K562 (cell line): ENCODE results near the gene HOXB3. TPM values are rescaled to one million over a fixed set of nuclear protein-coding genes. Genes with fewer than 3 reads are reported as not detected.

Experiments
- CC2D1A ChIP-seq: fragments of 450-650 bp; IDR thresholded peaks from 2 replicates; pipeline ENCODE4 v1.6.1; 2017; ENCODE audit warnings: mild to moderate bottlenecking
- EP400 ChIP-seq: fragments of 450-650 bp; IDR thresholded peaks from 2 replicates; pipeline ENCODE4 v1.6.1; 2017; ENCODE audit warnings: antibody characterized with exemption, mild to moderate bottlenecking, moderate library complexity
- FOXA3 ChIP-seq, 2 experiments: fragments of 450-650 bp in 1 of 2; sonication (generic) in 1 of 2; formaldehyde crosslinking; IDR thresholded peaks in 1 of 2; conservative IDR thresholded peaks in 1 of 2; 2 replicates each; pipeline versions ENCODE4 v1.4.0 to v1.8.0; 2020 to 2022; ENCODE audit warnings: mild to moderate bottlenecking in 2 of 2, missing genetic modification reagents in 1 of 2
- L3MBTL2 ChIP-seq: fragments of 450-650 bp; IDR thresholded peaks from 2 replicates; pipeline ENCODE4 v1.6.1; 2016; ENCODE audit warnings: mild to moderate bottlenecking, moderate library complexity
- NCOR1 ChIP-seq: fragments of 450-650 bp; IDR thresholded peaks from 2 replicates; pipeline ENCODE4 v1.6.1; 2016; ENCODE audit warnings: mild to moderate bottlenecking, moderate library complexity
- PRMT5 ChIP-seq: sonication (generic); formaldehyde crosslinking; IDR thresholded peaks from 2 replicates; pipeline ENCODE4 v1.5.0; 2020; ENCODE audit warnings: missing genetic modification reagents
- TCF7 ChIP-seq: sonication (generic); IDR thresholded peaks from 2 replicates; pipeline ENCODE4 v1.6.1; 2016; ENCODE audit warnings: antibody characterized with exemption, borderline replicate concordance
- YBX1 ChIP-seq: fragments of 450-650 bp; IDR thresholded peaks from 2 replicates; pipeline ENCODE4 v1.7.1; 2016; ENCODE audit warnings: mild to moderate bottlenecking
- ZFPM2 ChIP-seq: fragments of 250-450 bp; sonication (Bioruptor Pico); IDR thresholded peaks from 2 replicates; pipeline ENCODE4 v1.5.1; 2022; ENCODE audit warnings: mild to moderate bottlenecking
- ZFX ChIP-seq: sonication (generic); formaldehyde crosslinking; IDR thresholded peaks from 2 replicates; pipeline ENCODE4 v1.8.0; 2022; ENCODE audit warnings: mild to moderate bottlenecking, missing genetic modification reagents, moderate library complexity
- ZNF12 ChIP-seq: sonication (generic); formaldehyde crosslinking; IDR thresholded peaks from 2 replicates; pipeline ENCODE4 v1.4.0; 2020; ENCODE audit warnings: mild to moderate bottlenecking, missing genetic modification reagents
- ZNF239 ChIP-seq: fragments of 250-450 bp; sonication (Bioruptor Pico); IDR thresholded peaks from 2 replicates; pipeline ENCODE4 v1.4.0; 2020; ENCODE audit warnings: mild to moderate bottlenecking
- ZNF24 ChIP-seq: fragments of 450-650 bp; IDR thresholded peaks from 2 replicates; pipeline ENCODE4 v1.6.1; 2016
- polyA plus RNA-seq, 8 experiments: library from polyadenylated mRNA; depleted of rRNA in 4 of 8; stranded (reverse) in 5 of 8; unstranded in 3 of 8; fragments of >200 nt; fragmentation: Nextera tagmentation in 2 of 8; fragmentation: Illumina TruSeq in 1 of 8; extraction: Ambion mirVana in 2 of 8; extraction: Trizol in 1 of 8; gene quantifications; 2 replicates each; pipeline versions ENCODE4 v1.2.1 to v1.2.3, GENCODE V29; 2011 to 2014; ENCODE audit warnings: inconsistent platforms in 1 of 8, missing spikeins in 1 of 8
- total RNA-seq, 7 experiments: library from RNA; depleted of rRNA in 6 of 7; stranded (reverse); fragments of >200 nt in 6 of 7; fragmentation: Illumina TruSeq in 2 of 7; extraction: Trizol in 2 of 7; gene quantifications; 2 replicates each; pipeline versions ENCODE4 v1.2.1 to v1.2.3, GENCODE V29; 2011 to 2021; ENCODE audit warnings: low replicate concordance in 1 of 7
- TF ChIP-seq, protein P1 (sequence below): fragments of 250-450 bp; sonication (Bioruptor Pico); IDR thresholded peaks from 2 replicates; pipeline ENCODE4 v1.8.0; 2021; ENCODE audit warnings: mild to moderate bottlenecking, moderate library complexity
- TF ChIP-seq, protein P2 (sequence below), 2 experiments: fragments of 450-650 bp; formaldehyde crosslinking in 1 of 2; IDR thresholded peaks; 2 replicates each; pipeline versions ENCODE4 v1.4.0 to v1.6.1; 2014 to 2020; ENCODE audit warnings: mild to moderate bottlenecking in 2 of 2, borderline replicate concordance in 1 of 2, low read depth in 1 of 2
- TF ChIP-seq, protein P3 (sequence below), 3 experiments: fragments of 200-800 bp in 1 of 3; sonication (Bioruptor generic) in 1 of 3; sonication (generic) in 1 of 3; formaldehyde crosslinking in 1 of 3; IDR thresholded peaks; 2 replicates each; pipeline versions ENCODE4 v1.6.1 to v1.8.0; 2016 to 2022; ENCODE audit warnings: mild to moderate bottlenecking in 2 of 3, missing compliant biosample characterization in 2 of 3, missing genetic modification characterization in 2 of 3, missing genetic modification reagents in 1 of 3

HOXB3 gene
- total and polyA plus RNA-seq, 9 of the 15 experiments (the other 6 are each of a cell fraction or from before 2014, with no cell fraction given) = 2.4 to 41.3 (median 20.2) TPM

DNA sequence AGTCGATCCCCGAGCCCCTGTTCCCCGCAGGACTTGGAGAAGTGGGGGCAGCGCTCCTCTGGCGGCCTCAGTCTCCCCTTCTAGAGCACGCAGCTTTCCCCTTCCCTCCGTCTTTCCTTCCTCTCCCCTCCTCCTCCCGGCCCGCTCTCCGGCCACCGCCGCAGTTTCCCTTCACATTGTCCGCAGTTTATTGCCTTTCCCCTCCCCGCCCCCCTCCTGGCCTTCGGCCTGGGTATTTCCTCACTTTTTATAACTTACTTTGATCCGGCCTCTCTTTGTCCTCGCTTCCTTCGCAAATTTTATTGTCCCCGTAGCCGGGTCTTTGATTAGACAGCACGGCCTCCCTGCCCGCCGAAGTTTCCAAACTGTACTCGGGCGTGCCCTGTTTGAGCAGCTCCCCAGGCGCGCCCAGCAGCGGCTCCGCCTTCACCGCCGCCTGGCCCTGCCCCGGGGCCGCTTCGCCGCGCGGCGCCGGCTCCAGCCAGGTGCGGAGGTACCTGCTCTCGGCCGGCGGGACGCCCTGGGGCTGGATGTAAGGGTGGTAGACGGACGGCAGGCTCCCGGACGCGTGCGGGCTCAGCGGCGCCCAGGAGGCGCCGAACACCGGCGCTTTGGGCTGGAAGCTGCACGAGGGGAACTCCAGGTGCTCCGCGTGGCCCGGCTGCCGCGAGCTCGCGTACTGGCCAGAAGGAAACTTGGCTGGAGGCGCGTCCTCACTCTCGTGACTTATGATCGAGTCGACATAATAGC is 35.6 kb upstream of the HOXB3 start (continued):
- 0 out of 2 replicates have a peak, but pooled peaks have one; percentile 14 for TF ChIP-seq ZNF239
- no peak for TF ChIP-seq FOXA3 (CRISPR knock-in tag; conservative IDR thresholded peaks at IDR 0.05 in 1 of 2, IDR thresholded peaks at IDR 0.05 in 1 of 2)
- TF ChIP-seq YBX1 = no peak
- 0 out of 2 replicates have a peak, but pooled peaks have one; percentile 38 for TF ChIP-seq ZNF12 (CRISPR knock-in tag)
- TF ChIP-seq, protein P1, sequence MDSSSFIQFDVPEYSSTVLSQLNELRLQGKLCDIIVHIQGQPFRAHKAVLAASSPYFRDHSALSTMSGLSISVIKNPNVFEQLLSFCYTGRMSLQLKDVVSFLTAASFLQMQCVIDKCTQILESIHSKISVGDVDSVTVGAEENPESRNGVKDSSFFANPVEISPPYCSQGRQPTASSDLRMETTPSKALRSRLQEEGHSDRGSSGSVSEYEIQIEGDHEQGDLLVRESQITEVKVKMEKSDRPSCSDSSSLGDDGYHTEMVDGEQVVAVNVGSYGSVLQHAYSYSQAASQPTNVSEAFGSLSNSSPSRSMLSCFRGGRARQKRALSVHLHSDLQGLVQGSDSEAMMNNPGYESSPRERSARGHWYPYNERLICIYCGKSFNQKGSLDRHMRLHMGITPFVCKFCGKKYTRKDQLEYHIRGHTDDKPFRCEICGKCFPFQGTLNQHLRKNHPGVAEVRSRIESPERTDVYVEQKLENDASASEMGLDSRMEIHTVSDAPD = no peak
- TF ChIP-seq ZFPM2 (CRISPR knock-in tag) = 0 out of 2 replicates have a peak, but pooled peaks have one; percentile 63
- TF ChIP-seq PRMT5 (CRISPR knock-in tag) = 0 out of 2 replicates have a peak, but pooled peaks have one; percentile 45
- 0 out of 2 replicates have a peak, but pooled peaks have one; percentile 35 for TF ChIP-seq TCF7
- 0 out of 2 replicates have a peak, but pooled peaks have one; percentile 8 for TF ChIP-seq ZNF24
- TF ChIP-seq ZFX = peak; percentile 62
- TF ChIP-seq CC2D1A = peak; percentile 12; the same call in 1 of the 2 replicates
- TF ChIP-seq, protein P2, sequence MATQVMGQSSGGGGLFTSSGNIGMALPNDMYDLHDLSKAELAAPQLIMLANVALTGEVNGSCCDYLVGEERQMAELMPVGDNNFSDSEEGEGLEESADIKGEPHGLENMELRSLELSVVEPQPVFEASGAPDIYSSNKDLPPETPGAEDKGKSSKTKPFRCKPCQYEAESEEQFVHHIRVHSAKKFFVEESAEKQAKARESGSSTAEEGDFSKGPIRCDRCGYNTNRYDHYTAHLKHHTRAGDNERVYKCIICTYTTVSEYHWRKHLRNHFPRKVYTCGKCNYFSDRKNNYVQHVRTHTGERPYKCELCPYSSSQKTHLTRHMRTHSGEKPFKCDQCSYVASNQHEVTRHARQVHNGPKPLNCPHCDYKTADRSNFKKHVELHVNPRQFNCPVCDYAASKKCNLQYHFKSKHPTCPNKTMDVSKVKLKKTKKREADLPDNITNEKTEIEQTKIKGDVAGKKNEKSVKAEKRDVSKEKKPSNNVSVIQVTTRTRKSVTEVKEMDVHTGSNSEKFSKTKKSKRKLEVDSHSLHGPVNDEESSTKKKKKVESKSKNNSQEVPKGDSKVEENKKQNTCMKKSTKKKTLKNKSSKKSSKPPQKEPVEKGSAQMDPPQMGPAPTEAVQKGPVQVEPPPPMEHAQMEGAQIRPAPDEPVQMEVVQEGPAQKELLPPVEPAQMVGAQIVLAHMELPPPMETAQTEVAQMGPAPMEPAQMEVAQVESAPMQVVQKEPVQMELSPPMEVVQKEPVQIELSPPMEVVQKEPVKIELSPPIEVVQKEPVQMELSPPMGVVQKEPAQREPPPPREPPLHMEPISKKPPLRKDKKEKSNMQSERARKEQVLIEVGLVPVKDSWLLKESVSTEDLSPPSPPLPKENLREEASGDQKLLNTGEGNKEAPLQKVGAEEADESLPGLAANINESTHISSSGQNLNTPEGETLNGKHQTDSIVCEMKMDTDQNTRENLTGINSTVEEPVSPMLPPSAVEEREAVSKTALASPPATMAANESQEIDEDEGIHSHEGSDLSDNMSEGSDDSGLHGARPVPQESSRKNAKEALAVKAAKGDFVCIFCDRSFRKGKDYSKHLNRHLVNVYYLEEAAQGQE (IDR thresholded peaks at IDR 0.05; ENCODE audit: borderline replicate concordance) = no peak
- TF ChIP-seq, protein P2 (CRISPR knock-in tag; IDR thresholded peaks at IDR 0.05; ENCODE audit: low read depth) = peak; percentile 55; the same call in 1 of the 2 replicates
- TF ChIP-seq, protein P3, sequence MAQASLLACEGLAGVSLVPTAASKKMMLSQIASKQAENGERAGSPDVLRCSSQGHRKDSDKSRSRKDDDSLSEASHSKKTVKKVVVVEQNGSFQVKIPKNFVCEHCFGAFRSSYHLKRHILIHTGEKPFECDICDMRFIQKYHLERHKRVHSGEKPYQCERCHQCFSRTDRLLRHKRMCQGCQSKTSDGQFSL (CRISPR knock-in tag; IDR thresholded peaks at IDR 0.05) = 0 out of 2 replicates have a peak, but pooled peaks have one; percentile 14
- TF ChIP-seq, protein P3 (tag; IDR thresholded peaks at IDR 0.05) = no peak
- TF ChIP-seq L3MBTL2 = peak; percentile 45; the same call in 1 of the 2 replicates
- 0 out of 2 replicates have a peak, but pooled peaks have one; percentile 7 for TF ChIP-seq NCOR1
- 0 out of 2 replicates have a peak, but pooled peaks have one; percentile 49 for TF ChIP-seq EP400
